Liver (tissue), 9 donors: ENCODE results near the gene ARAP2. TPM values are rescaled to one million over a fixed set of nuclear protein-coding genes. Genes with fewer than 3 reads are reported as not detected.

Source experiments
- DNase-seq: peaks from one replicate; pipeline ENCODE4 v3.0.0-alpha.2; 2017; ENCODE audit warnings: low spot score
- H3K27ac ChIP-seq, 2 donors: one replicate each; pipeline ENCODE4 v1.7.0; 2013; ENCODE audit warnings: inconsistent platforms in 2 of 2, low read length in 2 of 2, control low read depth in 1 of 2, low read depth in 1 of 2, mild to moderate bottlenecking in 1 of 2
- H3K27me3 ChIP-seq, 4 donors: one replicate each; pipeline versions ENCODE4 v1.6.1 to v1.7.0; 2013; ENCODE audit warnings: low read length in 3 of 4, inconsistent platforms in 1 of 4, mild to moderate bottlenecking in 1 of 4, moderate library complexity in 1 of 4; ENCODE audit not compliant: control insufficient read depth in 4 of 4, insufficient read depth in 4 of 4
- H3K36me3 ChIP-seq, 4 donors: one replicate each; pipeline versions ENCODE4 v1.6.1 to v1.7.0; 2013; ENCODE audit warnings: low read length in 3 of 4, mild to moderate bottlenecking in 3 of 4, low read depth in 1 of 4, moderate library complexity in 1 of 4; ENCODE audit not compliant: control insufficient read depth in 4 of 4, insufficient read depth in 3 of 4
- H3K4me1 ChIP-seq, 4 donors: one replicate each; pipeline versions ENCODE4 v1.6.1 to v1.7.0; 2013; ENCODE audit warnings: low read length in 3 of 4, mild to moderate bottlenecking in 3 of 4, moderate library complexity in 1 of 4; ENCODE audit not compliant: control insufficient read depth in 4 of 4, insufficient read depth in 4 of 4
- H3K4me3 ChIP-seq, 3 donors: one replicate each; pipeline versions ENCODE4 v1.6.1 to v1.7.0; 2013; ENCODE audit warnings: low read length in 3 of 3, control low read depth in 1 of 3, low read depth in 1 of 3, mild to moderate bottlenecking in 1 of 3
- H3K9ac ChIP-seq, 2 donors: one replicate each; pipeline ENCODE4 v1.7.0; 2013; ENCODE audit warnings: low read length in 2 of 2, mild to moderate bottlenecking in 2 of 2, moderate library complexity in 2 of 2, control low read depth in 1 of 2, low read depth in 1 of 2
- H3K9me3 ChIP-seq, 4 donors: one replicate each; pipeline versions ENCODE4 v1.6.1 to v1.7.0; 2013; ENCODE audit warnings: low read length in 3 of 4; ENCODE audit not compliant: control insufficient read depth in 4 of 4
- ATF3 ChIP-seq: IDR thresholded peaks from 2 replicates; pipeline ENCODE4 v1.6.1; 2016; ENCODE audit warnings: antibody characterized with exemption
- EGR1 ChIP-seq, 2 donors: IDR thresholded peaks; 2 replicates each; pipeline ENCODE4 v1.6.1; 2016 to 2018; ENCODE audit warnings: antibody characterized with exemption in 2 of 2, low read depth in 2 of 2
- FOXA1 ChIP-seq: IDR thresholded peaks from 2 replicates; pipeline ENCODE4 v1.6.1; 2016; ENCODE audit warnings: antibody characterized with exemption
- FOXA2 ChIP-seq: IDR thresholded peaks from 2 replicates; pipeline ENCODE4 v1.6.1; 2016; ENCODE audit warnings: antibody characterized with exemption
- GABPA ChIP-seq, 2 donors: IDR thresholded peaks in 1 of 2; conservative IDR thresholded peaks in 1 of 2; 2 replicates each; pipeline ENCODE4 v1.6.1; 2016; ENCODE audit warnings: antibody characterized with exemption in 2 of 2, mild to moderate bottlenecking in 1 of 2, moderate library complexity in 1 of 2
- HNF4A ChIP-seq, 2 donors: conservative IDR thresholded peaks; 2 replicates each; pipeline ENCODE4 v1.6.1; 2016; ENCODE audit warnings: antibody characterized with exemption in 2 of 2, mild to moderate bottlenecking in 2 of 2
- HNF4G ChIP-seq: IDR thresholded peaks from 2 replicates; pipeline ENCODE4 v1.6.1; 2016; ENCODE audit warnings: antibody characterized with exemption
- MAX ChIP-seq: IDR thresholded peaks from 2 replicates; pipeline ENCODE4 v1.6.1; 2016; ENCODE audit warnings: antibody characterized with exemption
- NR2F2 ChIP-seq: IDR thresholded peaks from 2 replicates; pipeline ENCODE4 v1.6.1; 2016; ENCODE audit warnings: antibody characterized with exemption
- RAD21 ChIP-seq, 2 donors: IDR thresholded peaks; 2 replicates each; pipeline ENCODE4 v1.6.1; 2016; ENCODE audit warnings: antibody characterized with exemption in 2 of 2, mild to moderate bottlenecking in 2 of 2
- RXRA ChIP-seq, 2 donors: IDR thresholded peaks; 2 replicates each; pipeline ENCODE4 v1.6.1; 2017 to 2018; ENCODE audit warnings: antibody characterized with exemption in 2 of 2, mild to moderate bottlenecking in 1 of 2
- SP1 ChIP-seq: IDR thresholded peaks from 2 replicates; pipeline ENCODE4 v1.6.1; 2018; ENCODE audit warnings: antibody characterized with exemption, mild to moderate bottlenecking
- TAF1 ChIP-seq: conservative IDR thresholded peaks from 2 replicates; pipeline ENCODE4 v1.6.1; 2016; ENCODE audit warnings: antibody characterized with exemption, mild to moderate bottlenecking
- YY1 ChIP-seq: IDR thresholded peaks from 2 replicates; pipeline ENCODE4 v1.6.1; 2016; ENCODE audit warnings: antibody characterized with exemption, mild to moderate bottlenecking
- WGBS: extraction: QIAGEN DNeasy Blood & Tissue Kit; methylation state at CpG from one replicate; pipeline ENCODE4 v1.1.7; 2013; 5-methylcytosine and 5-hydroxymethylcytosine counted together
- polyA plus RNA-seq, 2 donors: library from polyadenylated mRNA; stranded (reverse) in 1 of 2; unstranded in 1 of 2; fragments of 200-250 nt in 1 of 2; fragments of >200 nt in 1 of 2; fragmentation: Nextera tagmentation in 1 of 2; extraction: Ambion mirVana in 1 of 2; gene quantifications; one replicate each; pipeline versions ENCODE4 v1.2.1 to v1.2.3, GENCODE V29; 2013 to 2015
- total RNA-seq, 2 donors: library from RNA; depleted of rRNA; stranded (reverse); fragments of >200 nt; gene quantifications; one replicate each; pipeline ENCODE4 v1.2.3, GENCODE V29; 2014
- TF ChIP-seq, protein P1 (sequence below): IDR thresholded peaks from 2 replicates; pipeline ENCODE4 v1.6.1; 2016; ENCODE audit warnings: antibody characterized with exemption
- TF ChIP-seq, protein P2 (sequence below): fragments of 150-350 bp; IDR thresholded peaks from 2 replicates; pipeline ENCODE4 v1.5.1; 2017; ENCODE audit warnings: improper control_type of control experiment, low read depth, low read length; ENCODE audit not compliant: missing input control
- TF ChIP-seq, protein P3 (sequence below): IDR thresholded peaks from 2 replicates; pipeline ENCODE4 v1.6.1; 2016; ENCODE audit warnings: antibody characterized with exemption, mild to moderate bottlenecking
- donor health status: healthy.
- donor health status: healthy.
- donor health status: healthy.
- donor health status: healthy.
- donor health status: healthy.

The ARAP2 gene
- total and polyA plus RNA-seq, 4 donors, result 1.6 to 23.6 (median 5.4) TPM

- Histone ChIP-seq H3K27me3 (no peaks in the 10 kb centered on the region), H3K27ac (no peak overlapping the region), H3K4me3 (no peak overlapping the region), H3K9me3 (no peaks in the 10 kb centered on the region), H3K9ac (no peak overlapping the region), H3K36me3 (peaks cover 0 to 12% (median 1%) of the 10 kb centered on the region in 4 donors), H3K4me1 (no peaks in the 10 kb centered on the region)
- TF ChIP-seq NR2F2 (no peak), HNF4G (no peak), TAF1 (no peak), SP1 (no peak), EGR1 (IDR thresholded peaks at IDR 0.05; ENCODE audit: low read depth in 2 of 2) (no peak), FOXA2 (no peak), ATF3 (no peak), GABPA (IDR thresholded peaks at IDR 0.05 in 1 of 2, conservative IDR thresholded peaks at IDR 0.05 in 1 of 2) (no peak)
- TF ChIP-seq, protein P1, sequence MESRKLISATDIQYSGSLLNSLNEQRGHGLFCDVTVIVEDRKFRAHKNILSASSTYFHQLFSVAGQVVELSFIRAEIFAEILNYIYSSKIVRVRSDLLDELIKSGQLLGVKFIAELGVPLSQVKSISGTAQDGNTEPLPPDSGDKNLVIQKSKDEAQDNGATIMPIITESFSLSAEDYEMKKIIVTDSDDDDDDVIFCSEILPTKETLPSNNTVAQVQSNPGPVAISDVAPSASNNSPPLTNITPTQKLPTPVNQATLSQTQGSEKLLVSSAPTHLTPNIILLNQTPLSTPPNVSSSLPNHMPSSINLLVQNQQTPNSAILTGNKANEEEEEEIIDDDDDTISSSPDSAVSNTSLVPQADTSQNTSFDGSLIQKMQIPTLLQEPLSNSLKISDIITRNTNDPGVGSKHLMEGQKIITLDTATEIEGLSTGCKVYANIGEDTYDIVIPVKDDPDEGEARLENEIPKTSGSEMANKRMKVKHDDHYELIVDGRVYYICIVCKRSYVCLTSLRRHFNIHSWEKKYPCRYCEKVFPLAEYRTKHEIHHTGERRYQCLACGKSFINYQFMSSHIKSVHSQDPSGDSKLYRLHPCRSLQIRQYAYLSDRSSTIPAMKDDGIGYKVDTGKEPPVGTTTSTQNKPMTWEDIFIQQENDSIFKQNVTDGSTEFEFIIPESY, result no peak
- TF ChIP-seq, protein P2, sequence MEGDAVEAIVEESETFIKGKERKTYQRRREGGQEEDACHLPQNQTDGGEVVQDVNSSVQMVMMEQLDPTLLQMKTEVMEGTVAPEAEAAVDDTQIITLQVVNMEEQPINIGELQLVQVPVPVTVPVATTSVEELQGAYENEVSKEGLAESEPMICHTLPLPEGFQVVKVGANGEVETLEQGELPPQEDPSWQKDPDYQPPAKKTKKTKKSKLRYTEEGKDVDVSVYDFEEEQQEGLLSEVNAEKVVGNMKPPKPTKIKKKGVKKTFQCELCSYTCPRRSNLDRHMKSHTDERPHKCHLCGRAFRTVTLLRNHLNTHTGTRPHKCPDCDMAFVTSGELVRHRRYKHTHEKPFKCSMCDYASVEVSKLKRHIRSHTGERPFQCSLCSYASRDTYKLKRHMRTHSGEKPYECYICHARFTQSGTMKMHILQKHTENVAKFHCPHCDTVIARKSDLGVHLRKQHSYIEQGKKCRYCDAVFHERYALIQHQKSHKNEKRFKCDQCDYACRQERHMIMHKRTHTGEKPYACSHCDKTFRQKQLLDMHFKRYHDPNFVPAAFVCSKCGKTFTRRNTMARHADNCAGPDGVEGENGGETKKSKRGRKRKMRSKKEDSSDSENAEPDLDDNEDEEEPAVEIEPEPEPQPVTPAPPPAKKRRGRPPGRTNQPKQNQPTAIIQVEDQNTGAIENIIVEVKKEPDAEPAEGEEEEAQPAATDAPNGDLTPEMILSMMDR, result no peak
- 15% methylated on average over 1 of the region's 1 CpG for WGBS
- no peak for DNase-seq
Measured at GRCh38 chr4:36088542-36088941, 155.8 kb downstream of the ARAP2 start.

- Histone ChIP-seq H3K4me3 (no peak overlapping the region), H3K9me3 (no peaks in the 10 kb centered on the region), H3K27me3 (no peaks in the 10 kb centered on the region), H3K9ac (no peak overlapping the region), H3K27ac (no peak overlapping the region), H3K36me3 (peaks cover 2 to 19% (median 18%) of the 10 kb centered on the region in 4 donors), H3K4me1 (no peaks in the 10 kb centered on the region)
- no peak for TF ChIP-seq EGR1 (IDR thresholded peaks at IDR 0.05; ENCODE audit: low read depth in 2 of 2)
- TF ChIP-seq, protein P1, result no peak
- no peak for TF ChIP-seq MAX
- TF ChIP-seq YY1, result no peak
- TF ChIP-seq, protein P2, result no peak
- no peak for TF ChIP-seq TAF1
- no peak for TF ChIP-seq RXRA (IDR thresholded peaks at IDR 0.05)
- TF ChIP-seq FOXA2, result no peak
- TF ChIP-seq ATF3, result no peak
- TF ChIP-seq FOXA1, result no peak
- no peak for TF ChIP-seq HNF4A (conservative IDR thresholded peaks at IDR 0.05)
- TF ChIP-seq, protein P3, sequence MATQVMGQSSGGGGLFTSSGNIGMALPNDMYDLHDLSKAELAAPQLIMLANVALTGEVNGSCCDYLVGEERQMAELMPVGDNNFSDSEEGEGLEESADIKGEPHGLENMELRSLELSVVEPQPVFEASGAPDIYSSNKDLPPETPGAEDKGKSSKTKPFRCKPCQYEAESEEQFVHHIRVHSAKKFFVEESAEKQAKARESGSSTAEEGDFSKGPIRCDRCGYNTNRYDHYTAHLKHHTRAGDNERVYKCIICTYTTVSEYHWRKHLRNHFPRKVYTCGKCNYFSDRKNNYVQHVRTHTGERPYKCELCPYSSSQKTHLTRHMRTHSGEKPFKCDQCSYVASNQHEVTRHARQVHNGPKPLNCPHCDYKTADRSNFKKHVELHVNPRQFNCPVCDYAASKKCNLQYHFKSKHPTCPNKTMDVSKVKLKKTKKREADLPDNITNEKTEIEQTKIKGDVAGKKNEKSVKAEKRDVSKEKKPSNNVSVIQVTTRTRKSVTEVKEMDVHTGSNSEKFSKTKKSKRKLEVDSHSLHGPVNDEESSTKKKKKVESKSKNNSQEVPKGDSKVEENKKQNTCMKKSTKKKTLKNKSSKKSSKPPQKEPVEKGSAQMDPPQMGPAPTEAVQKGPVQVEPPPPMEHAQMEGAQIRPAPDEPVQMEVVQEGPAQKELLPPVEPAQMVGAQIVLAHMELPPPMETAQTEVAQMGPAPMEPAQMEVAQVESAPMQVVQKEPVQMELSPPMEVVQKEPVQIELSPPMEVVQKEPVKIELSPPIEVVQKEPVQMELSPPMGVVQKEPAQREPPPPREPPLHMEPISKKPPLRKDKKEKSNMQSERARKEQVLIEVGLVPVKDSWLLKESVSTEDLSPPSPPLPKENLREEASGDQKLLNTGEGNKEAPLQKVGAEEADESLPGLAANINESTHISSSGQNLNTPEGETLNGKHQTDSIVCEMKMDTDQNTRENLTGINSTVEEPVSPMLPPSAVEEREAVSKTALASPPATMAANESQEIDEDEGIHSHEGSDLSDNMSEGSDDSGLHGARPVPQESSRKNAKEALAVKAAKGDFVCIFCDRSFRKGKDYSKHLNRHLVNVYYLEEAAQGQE, result no peak
- TF ChIP-seq RAD21 (IDR thresholded peaks at IDR 0.05), result no peak
- TF ChIP-seq GABPA (IDR thresholded peaks at IDR 0.05 in 1 of 2, conservative IDR thresholded peaks at IDR 0.05 in 1 of 2), result no peak
- no peak for TF ChIP-seq NR2F2
- TF ChIP-seq HNF4G, result no peak
- DNase-seq, result no peak
- WGBS, result 91% methylated on average over 1 of the region's 1 CpG
Measured at GRCh38 chr4:36086261-36086786, 158.0 kb downstream of the ARAP2 start.
